ENCODE data around the gene ZSCAN10. TPM values are rescaled to one million over a fixed set of nuclear protein-coding genes. Genes with fewer than 3 reads are reported as not detected.
"Not testable (repeated sequence)": the region's sequence is repeated elsewhere in the genome, so short reads cannot be mapped to it uniquely, and the experiment has no call there.

ZSCAN10 gene
- total RNA-seq, 1 experiment from 2014 or later = not detected

DNA sequence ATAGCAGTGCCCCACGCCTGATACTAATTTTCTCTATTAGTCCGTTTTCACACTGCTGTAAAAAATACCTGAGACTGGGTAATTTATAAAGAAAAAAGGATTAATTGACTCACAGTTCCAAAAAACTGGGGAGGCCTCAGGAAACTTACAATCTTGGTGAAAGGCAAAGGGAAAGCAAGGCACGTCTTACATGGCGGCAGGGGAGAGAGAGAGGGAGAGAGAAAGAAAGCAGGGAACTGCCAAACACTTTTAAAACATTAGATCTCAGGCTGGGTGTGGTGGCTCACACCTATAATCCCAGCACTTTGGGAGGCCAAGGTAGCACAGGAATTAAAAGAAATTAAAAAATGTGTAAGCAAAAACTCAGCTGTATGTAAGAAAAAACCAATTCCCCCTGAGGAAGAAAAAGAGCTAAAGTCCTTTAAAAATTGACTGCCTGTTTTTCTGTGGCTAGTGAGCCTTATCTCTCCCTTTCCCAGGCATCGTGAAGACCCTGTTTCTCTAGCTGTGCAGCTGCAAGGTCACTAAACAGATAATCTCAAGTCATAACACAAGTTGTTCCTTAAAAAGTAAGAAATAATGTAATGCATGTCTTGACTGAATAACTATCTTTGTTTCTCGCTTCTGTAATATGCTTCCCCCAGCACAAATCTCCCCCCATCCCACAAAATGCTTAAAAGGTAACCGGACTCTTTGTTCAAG, 14.0 kb downstream of the ZSCAN10 start:
- TF ChIP-seq, protein P1, sequence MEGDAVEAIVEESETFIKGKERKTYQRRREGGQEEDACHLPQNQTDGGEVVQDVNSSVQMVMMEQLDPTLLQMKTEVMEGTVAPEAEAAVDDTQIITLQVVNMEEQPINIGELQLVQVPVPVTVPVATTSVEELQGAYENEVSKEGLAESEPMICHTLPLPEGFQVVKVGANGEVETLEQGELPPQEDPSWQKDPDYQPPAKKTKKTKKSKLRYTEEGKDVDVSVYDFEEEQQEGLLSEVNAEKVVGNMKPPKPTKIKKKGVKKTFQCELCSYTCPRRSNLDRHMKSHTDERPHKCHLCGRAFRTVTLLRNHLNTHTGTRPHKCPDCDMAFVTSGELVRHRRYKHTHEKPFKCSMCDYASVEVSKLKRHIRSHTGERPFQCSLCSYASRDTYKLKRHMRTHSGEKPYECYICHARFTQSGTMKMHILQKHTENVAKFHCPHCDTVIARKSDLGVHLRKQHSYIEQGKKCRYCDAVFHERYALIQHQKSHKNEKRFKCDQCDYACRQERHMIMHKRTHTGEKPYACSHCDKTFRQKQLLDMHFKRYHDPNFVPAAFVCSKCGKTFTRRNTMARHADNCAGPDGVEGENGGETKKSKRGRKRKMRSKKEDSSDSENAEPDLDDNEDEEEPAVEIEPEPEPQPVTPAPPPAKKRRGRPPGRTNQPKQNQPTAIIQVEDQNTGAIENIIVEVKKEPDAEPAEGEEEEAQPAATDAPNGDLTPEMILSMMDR (IDR thresholded peaks at IDR 0.05; ENCODE audit: insufficient read depth in 1 of 2, low read depth in 1 of 2, low read length in 1 of 2, severe bottlenecking in 1 of 2, unreplicated experiment in 1 of 2) = no peak
- H3K36me3 ChIP-seq (ENCODE audit: control insufficient read depth, insufficient read depth, low read length) = no peaks in the 10 kb centered on the region
- no peak overlapping the region for H3K4me3 ChIP-seq (ENCODE audit: low read depth, low read length)
- H3K27me3 Mint-ChIP-seq (ENCODE audit: insufficient read depth, unreplicated experiment) = no peaks in the 10 kb centered on the region
- H3K36me3 Mint-ChIP-seq (ENCODE audit: insufficient read depth, unreplicated experiment) = no peaks in the 10 kb centered on the region
- ChIA-PET POLR2A (interaction anchor here (0.5 kb wide), 1 partner anchor 40 kb away, joined by 3 read pairs; no protein-coding TSS in a partner anchor), CTCF (no interaction called here)
- no TSS peak for BruUV-seq (replicated peaks)
- H3K4me1 ChIP-seq = peaks cover 10% of the 10 kb centered on the region
- intact Hi-C loops (cut with micrococcal nuclease; ENCODE audit: unreplicated experiment) = no loop called here
- H3K4me3 Mint-ChIP-seq (ENCODE audit: unreplicated experiment) = no peak overlapping the region
- no peaks in the 10 kb centered on the region for H3K9me3 Mint-ChIP-seq (ENCODE audit: unreplicated experiment)
- no peaks in the 10 kb centered on the region for H3K9me3 ChIP-seq
- H3K27me3 ChIP-seq (replicated peaks; ENCODE audit: control insufficient read depth, insufficient read depth, low read length) = no peaks in the 10 kb centered on the region
- H3K27ac Mint-ChIP-seq (ENCODE audit: unreplicated experiment) = no peak overlapping the region
- no peak for DNase-seq
- no peaks in the 10 kb centered on the region for H3K4me1 Mint-ChIP-seq (ENCODE audit: low read depth, unreplicated experiment)

DNA sequence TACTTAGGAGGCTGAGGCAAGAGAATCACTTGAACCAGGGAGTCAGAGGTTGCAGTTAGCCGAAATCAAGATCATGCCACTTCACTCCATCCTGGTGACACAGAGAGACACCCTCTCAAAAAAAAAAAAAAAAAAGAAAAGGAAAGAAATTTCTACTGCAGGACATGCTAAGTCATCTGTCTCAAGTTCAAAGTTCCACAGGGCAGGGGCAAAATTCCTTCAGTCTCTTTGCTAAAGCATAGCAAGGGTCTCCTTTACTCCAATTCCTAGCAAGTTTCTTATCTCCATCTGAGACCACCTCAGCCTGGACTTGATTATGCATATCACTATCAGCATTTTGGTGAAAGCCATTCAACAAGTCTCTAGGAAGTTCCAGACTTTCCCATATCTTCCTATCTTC, 14.6 kb downstream of the ZSCAN10 start:
- intact Hi-C loops (cut with micrococcal nuclease; ENCODE audit: unreplicated experiment) = no loop called here
- H3K9me3 Mint-ChIP-seq (ENCODE audit: unreplicated experiment) = no peaks in the 10 kb centered on the region
- CTCF ChIA-PET = no interaction called here
- no TSS peak for BruUV-seq (replicated peaks)
- H3K9me3 ChIP-seq = no peaks in the 10 kb centered on the region
- POLR2A ChIA-PET = no interaction called here
- no peak overlapping the region for H3K4me3 ChIP-seq (ENCODE audit: low read depth, low read length)
- TF ChIP-seq, protein P1 (IDR thresholded peaks at IDR 0.05; ENCODE audit: insufficient read depth in 1 of 2, low read depth in 1 of 2, low read length in 1 of 2, severe bottlenecking in 1 of 2, unreplicated experiment in 1 of 2) = no peak
- H3K4me1 ChIP-seq = peaks cover 10% of the 10 kb centered on the region
- no peak overlapping the region for H3K4me3 Mint-ChIP-seq (ENCODE audit: unreplicated experiment)
- H3K36me3 ChIP-seq (ENCODE audit: control insufficient read depth, insufficient read depth, low read length) = no peaks in the 10 kb centered on the region
- DNase-seq = no peak
- no peaks in the 10 kb centered on the region for H3K27me3 ChIP-seq (replicated peaks; ENCODE audit: control insufficient read depth, insufficient read depth, low read length)
- H3K4me1 Mint-ChIP-seq (ENCODE audit: low read depth, unreplicated experiment) = no peaks in the 10 kb centered on the region
- no peak overlapping the region for H3K27ac Mint-ChIP-seq (ENCODE audit: unreplicated experiment)
- H3K27me3 Mint-ChIP-seq (ENCODE audit: insufficient read depth, unreplicated experiment) = peaks cover 4% of the 10 kb centered on the region
- H3K36me3 Mint-ChIP-seq (ENCODE audit: insufficient read depth, unreplicated experiment) = no peaks in the 10 kb centered on the region

- BruUV-seq (replicated peaks); H3K9me3 ChIP-seq; H3K4me1 Mint-ChIP-seq (ENCODE audit: low read depth, unreplicated experiment); intact Hi-C loops (cut with micrococcal nuclease; ENCODE audit: unreplicated experiment); H3K27ac Mint-ChIP-seq (ENCODE audit: unreplicated experiment); H3K9me3 Mint-ChIP-seq (ENCODE audit: unreplicated experiment); H3K27me3 ChIP-seq (replicated peaks; ENCODE audit: control insufficient read depth, insufficient read depth, low read length); H3K36me3 Mint-ChIP-seq (ENCODE audit: insufficient read depth, unreplicated experiment); H3K36me3 ChIP-seq (ENCODE audit: control insufficient read depth, insufficient read depth, low read length); CTCF ChIA-PET; DNase-seq; POLR2A ChIA-PET; H3K4me3 Mint-ChIP-seq (ENCODE audit: unreplicated experiment); H3K27me3 Mint-ChIP-seq (ENCODE audit: insufficient read depth, unreplicated experiment); H3K4me3 ChIP-seq (ENCODE audit: low read depth, low read length): not testable (repeated sequence)
- H3K4me1 ChIP-seq = peaks cover 10% of the 10 kb centered on the region
Observed at GRCh38 chr16:3083408-3083807, 15.7 kb downstream of the ZSCAN10 start.

DNA sequence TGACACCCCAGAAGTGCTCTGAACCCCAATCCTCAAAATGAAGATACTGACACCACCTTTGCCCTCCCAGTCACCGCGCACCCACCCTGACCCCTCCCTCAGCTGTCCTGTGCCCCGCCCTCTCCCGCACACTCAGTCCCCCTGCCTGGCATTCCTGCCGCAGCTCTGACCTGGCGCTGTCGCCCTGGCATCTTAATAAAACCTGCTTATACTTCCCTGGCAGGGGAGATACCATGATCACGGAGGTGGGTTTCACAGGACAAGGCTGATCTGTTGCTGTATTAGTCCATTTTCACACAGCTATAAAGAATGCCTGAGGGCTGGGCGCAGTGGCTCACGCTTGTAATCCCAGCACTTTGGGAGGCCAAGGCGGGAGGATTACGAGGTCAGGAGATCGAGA, 17.1 kb downstream of the ZSCAN10 start:
- H3K27me3 Mint-ChIP-seq (ENCODE audit: insufficient read depth, unreplicated experiment); H3K4me3 ChIP-seq (ENCODE audit: low read depth, low read length); H3K27me3 ChIP-seq (replicated peaks; ENCODE audit: control insufficient read depth, insufficient read depth, low read length); CTCF ChIA-PET; H3K4me1 Mint-ChIP-seq (ENCODE audit: low read depth, unreplicated experiment); H3K4me3 Mint-ChIP-seq (ENCODE audit: unreplicated experiment); H3K4me1 ChIP-seq; H3K36me3 ChIP-seq (ENCODE audit: control insufficient read depth, insufficient read depth, low read length); H3K9me3 ChIP-seq; BruUV-seq (replicated peaks); H3K9me3 Mint-ChIP-seq (ENCODE audit: unreplicated experiment); POLR2A ChIA-PET; H3K36me3 Mint-ChIP-seq (ENCODE audit: insufficient read depth, unreplicated experiment); intact Hi-C loops (cut with micrococcal nuclease; ENCODE audit: unreplicated experiment); DNase-seq; H3K27ac Mint-ChIP-seq (ENCODE audit: unreplicated experiment): not testable (repeated sequence)
